B cell (primary cell): ENCODE data around the gene ACO2. TPM values are rescaled to one million over a fixed set of nuclear protein-coding genes. Genes with fewer than 3 reads are reported as not detected.

Experiments
- ATAC-seq: fragments of 200-7000 bp; cut with Tn5 transposase; one replicate; pipeline ENCODE4 v1.10.0; 2021; ENCODE audit warnings: low read depth, mild to moderate bottlenecking, moderate number of reproducible peaks, moderate library complexity
- CTCF ChIA-PET: fragments of 350-600 bp; sonication (Branson Sonifier 250); formaldehyde crosslinking; loops from one replicate; lab custom pipeline; 2021; ENCODE audit warnings: antibody characterized with exemption, inconsistent platforms; lab: Charles Lee
- POLR2A ChIA-PET: fragments of 350-600 bp; sonication (Branson Sonifier 250); formaldehyde crosslinking; loops from one replicate; lab custom pipeline; 2021; ENCODE audit warnings: antibody characterized with exemption; lab: Charles Lee
- DNase-seq: peaks from one replicate; pipeline ENCODE4 v3.0.0; 2013
- H2AFZ ChIP-seq: 2 replicates; pipeline ENCODE4 v1.6.1; 2012; ENCODE audit warnings: mild to moderate bottlenecking, low read depth, low read length; ENCODE audit not compliant: insufficient read depth, poor library complexity, severe bottlenecking
- H3K27ac ChIP-seq, 2 donors: 1 replicate in 1 of 2; 2 replicates in 1 of 2; pipeline ENCODE4 v1.5.1; 2012 to 2013; ENCODE audit warnings: low read length in 2 of 2, mild to moderate bottlenecking in 2 of 2, moderate library complexity in 1 of 2
- H3K27me3 ChIP-seq, 4 experiments: fragments of 200-600 bp in 1 of 4; sonication (generic) in 1 of 4; replicated peaks in 1 of 4; 1 replicate in 2 of 4; 2 replicates in 2 of 4; pipeline versions ENCODE4 v1.6.1 to v1.7.0; 2013 to 2016; ENCODE audit warnings: low read length in 3 of 4, mild to moderate bottlenecking in 2 of 4, mixed read lengths in 1 of 4, moderate library complexity in 1 of 4; ENCODE audit not compliant: insufficient read depth in 4 of 4, control insufficient read depth in 3 of 4; ENCODE audit errors: control extremely low read depth in 1 of 4
- H3K36me3 ChIP-seq, 2 experiments: replicated peaks in 1 of 2; 1 replicate in 1 of 2; 2 replicates in 1 of 2; pipeline versions ENCODE4 v1.6.1 to v1.7.1; 2013; ENCODE audit warnings: low read length in 1 of 2; ENCODE audit not compliant: insufficient read depth in 2 of 2, control insufficient read depth in 1 of 2; ENCODE audit errors: control extremely low read depth in 1 of 2, extremely low read depth in 1 of 2
- H3K4me1 ChIP-seq, 2 donors: fragments of 200-600 bp in 1 of 2; sonication (generic) in 1 of 2; 1 replicate in 1 of 2; 2 replicates in 1 of 2; pipeline versions ENCODE4 v1.5.1 to v1.6.1; 2013 to 2017; ENCODE audit warnings: low read length in 2 of 2; ENCODE audit not compliant: control insufficient read depth in 2 of 2, insufficient read depth in 2 of 2
- H3K4me2 ChIP-seq: replicated peaks from 2 replicates; pipeline ENCODE3; 2012; ENCODE audit warnings: mild to moderate bottlenecking, low read depth, low read length; ENCODE audit not compliant: poor library complexity, severe bottlenecking
- H3K4me3 ChIP-seq, 5 experiments: fragments of 200-600 bp in 1 of 5; sonication (generic) in 1 of 5; 1 replicate in 3 of 5; 2 replicates in 2 of 5; pipeline versions ENCODE4 v1.5.1 to v1.7.0; 2011 to 2016; ENCODE audit warnings: low read length in 4 of 5, mild to moderate bottlenecking in 4 of 5, low read depth in 2 of 5, control low read depth in 1 of 5, moderate library complexity in 1 of 5; ENCODE audit not compliant: insufficient read depth in 1 of 5; ENCODE audit errors: control extremely low read depth in 1 of 5, extremely low read depth in 1 of 5
- H3K79me2 ChIP-seq: fragments of 200-600 bp; sonication (generic); one replicate; pipeline ENCODE4 v1.6.0; 2016; ENCODE audit warnings: low read length; ENCODE audit not compliant: control insufficient read depth, insufficient read depth
- H3K9ac ChIP-seq: fragments of 200-600 bp; sonication (generic); 2 replicates; pipeline ENCODE4 v1.6.1; 2017; ENCODE audit warnings: mild to moderate bottlenecking, low read length, moderate library complexity
- H3K9me3 ChIP-seq, 3 donors: one replicate each; pipeline versions ENCODE4 v1.6.1 to v1.7.1; 2013; ENCODE audit warnings: low read length in 2 of 3; ENCODE audit not compliant: control insufficient read depth in 2 of 3, insufficient read depth in 1 of 3; ENCODE audit errors: control extremely low read depth in 1 of 3
- H4K20me1 ChIP-seq: 2 replicates; pipeline ENCODE4 v1.6.0; 2012; ENCODE audit warnings: mild to moderate bottlenecking, low read length; ENCODE audit not compliant: insufficient read depth, control insufficient read depth, poor library complexity, severe bottlenecking
- H3K27ac Mint-ChIP-seq: one replicate; pipeline ENCODE4 v1.8.0; 2021; ENCODE audit warnings: mixed read lengths
- H3K27me3 Mint-ChIP-seq: one replicate; pipeline ENCODE4 v1.8.0; 2021; ENCODE audit warnings: mixed read lengths
- H3K4me1 Mint-ChIP-seq: one replicate; pipeline ENCODE4 v1.8.0; 2021; ENCODE audit warnings: mixed read lengths
- H3K4me3 Mint-ChIP-seq: one replicate; pipeline ENCODE4 v1.8.0; 2021; ENCODE audit warnings: mixed read lengths
- H3K9me3 Mint-ChIP-seq: one replicate; pipeline ENCODE4 v1.8.0; 2022; ENCODE audit warnings: mixed read lengths; ENCODE audit not compliant: insufficient read depth
- CTCF ChIP-seq: fragments of 200-600 bp; IDR thresholded peaks from one replicate; pipeline ENCODE4 v1.8.0; 2022; ENCODE audit warnings: antibody characterized with exemption, mild to moderate bottlenecking
- EZH2 ChIP-seq: IDR thresholded peaks from 2 replicates; pipeline ENCODE4 v1.6.1; 2012; ENCODE audit warnings: borderline replicate concordance, low read depth, mild to moderate bottlenecking, moderate library complexity, low read length; ENCODE audit not compliant: insufficient read depth, poor library complexity, severe bottlenecking
- WGBS: methylation state at CpG from one replicate; pipeline ENCODE4 v1.1.5; 2013; ENCODE audit warnings: missing lambda C conversion rate; ENCODE audit not compliant: insufficient coverage; 5-methylcytosine and 5-hydroxymethylcytosine counted together
- intact Hi-C: fragments of 100-400 bp; cut with micrococcal nuclease; formaldehyde crosslinking; loops from one replicate; pipeline ENCODE4 v1.10.0; 2022
- polyA plus RNA-seq: library from polyadenylated mRNA; depleted of rRNA; stranded (reverse); fragments of >200 nt; gene quantifications from 2 replicates; pipeline ENCODE4 v1.2.3, GENCODE V29; 2012
- total RNA-seq, 2 donors: library from RNA; stranded (reverse); fragments of 120-200 nt in 1 of 2; gene quantifications; 1 replicate in 1 of 2; 2 replicates in 1 of 2; pipeline versions ENCODE4 v1.2.3 to v1.2.4, GENCODE V29; 2013 to 2022

Gene ACO2
- total and polyA plus RNA-seq, 2 donors (not counting 1 experiment from before 2014, with no cell fraction given): 91.5 to 91.7 TPM

GRCh38 chr22:41517172-41518047 is 48.5 kb downstream of the ACO2 start:
- CTCF ChIA-PET: interaction anchor here (0.5 to 6.4 kb wide), 26 partner anchors 8 to 304 kb away, joined by 3 to 177 read pairs (median 4); partner anchors contain the start of genes ACO2 and POLR3H
- no peak for ATAC-seq
- H3K4me3 Mint-ChIP-seq: no peak overlapping the region

More at GRCh38 chr22:41517172-41518047, 48.5 kb downstream of the ACO2 start:
- intact Hi-C loops: loop anchor here (1.0 kb wide), 1 partner anchor 114 kb away; no protein-coding TSS in a partner anchor
- H3K4me3 ChIP-seq: no peak overlapping the region
- H3K9me3 ChIP-seq: no peaks in the 10 kb centered on the region
- Mint-ChIP-seq H3K4me1 (no peaks in the 10 kb centered on the region), H3K9me3 (no peaks in the 10 kb centered on the region), H3K27ac (peak overlapping the region; percentile 37), H3K27me3 (no peaks in the 10 kb centered on the region)
- no peaks in the 10 kb centered on the region for H3K27me3 ChIP-seq
- peaks cover 6 to 72% of the 10 kb centered on the region in 2 experiments for H3K36me3 ChIP-seq
- peak; percentile 60 for DNase-seq
- TF ChIP-seq EZH2 (no peak), CTCF (peak; percentile 71)
- peaks cover 2% of the 10 kb centered on the region for H4K20me1 ChIP-seq
- H2AFZ ChIP-seq: no peak overlapping the region
- no peak overlapping the region for H3K9ac ChIP-seq
- peaks cover 15% of the 10 kb centered on the region for H3K79me2 ChIP-seq
- POLR2A ChIA-PET: interaction anchor here (0.6 to 1.5 kb wide), 4 partner anchors 20 to 112 kb away, joined by 3 to 4 read pairs (median 4); partner anchors contain the start of gene TOB2
- H3K27ac ChIP-seq: no peak overlapping the region
- H3K4me1 ChIP-seq: no peaks in the 10 kb centered on the region
- 78% methylated on average over 18 of the region's 22 CpGs for WGBS
- H3K4me2 ChIP-seq: no peak overlapping the region
